ENCODE results near the gene NUDT16L1. TPM values are rescaled to one million over a fixed set of nuclear protein-coding genes. Genes with fewer than 3 reads are reported as not detected.

Gene NUDT16L1
- total and polyA plus RNA-seq, 2 of the 13 experiments (the other 11 are each of a cell fraction or from before 2014, with no cell fraction given) = 28.0 to 40.5 TPM

- peak; percentile 94 for TF ChIP-seq ZBED4 (CRISPR knock-in tag; IDR thresholded peaks at IDR 0.05; ENCODE audit: borderline replicate concordance)
- TF ChIP-seq IRF1 (CRISPR knock-in tag; IDR thresholded peaks at IDR 0.05; ENCODE audit: low read depth) = no peak
- TF ChIP-seq MAFK (conservative IDR thresholded peaks at IDR 0.05 in 1 of 2, IDR thresholded peaks at IDR 0.05 in 1 of 2; ENCODE audit: low read length in 2 of 2) = no peak
- no peak for TF ChIP-seq TOE1 (CRISPR knock-in tag; IDR thresholded peaks at IDR 0.05)
- peak; percentile 91 for TF ChIP-seq HOXA3 (CRISPR knock-in tag; IDR thresholded peaks at IDR 0.05)
- TF ChIP-seq ISL2 (CRISPR knock-in tag; IDR thresholded peaks at IDR 0.05) = peak; percentile 55; the same call in 1 of the 2 replicates
- no peak for TF ChIP-seq CEBPB (IDR thresholded peaks at IDR 0.05; ENCODE audit: borderline replicate concordance, low read depth, low read length)
- no peak for TF ChIP-seq STAT6 (CRISPR knock-in tag; IDR thresholded peaks at IDR 0.05; ENCODE audit: borderline replicate concordance)
- no peak for TF ChIP-seq ZNF513 (CRISPR knock-in tag; conservative IDR thresholded peaks at IDR 0.05)
- TF ChIP-seq ATRX (CRISPR knock-in tag; IDR thresholded peaks at IDR 0.05; ENCODE audit: borderline replicate concordance) = no peak
- TF ChIP-seq E2F2 (CRISPR knock-in tag; IDR thresholded peaks at IDR 0.05; ENCODE audit: borderline replicate concordance) = no peak
- TF ChIP-seq ZNF281 (CRISPR knock-in tag; IDR thresholded peaks at IDR 0.05; ENCODE audit: borderline replicate concordance) = no peak
- TF ChIP-seq SIX1 (CRISPR knock-in tag; IDR thresholded peaks at IDR 0.05; ENCODE audit: borderline replicate concordance) = no peak
- peak; percentile 94 for TF ChIP-seq KAT8 (CRISPR knock-in tag; IDR thresholded peaks at IDR 0.05)
- peak; percentile 80 for TF ChIP-seq ZBTB38 (CRISPR knock-in tag; IDR thresholded peaks at IDR 0.05)
Measured at GRCh38 chr16:4734063-4734729, 40.8 kb downstream of the NUDT16L1 start, which contains the start of the genes ANKS3 and DNAAF8 (continued).

Data from HepG2 (cell line).